HG03520 (cell line): Measurements from ENCODE around the gene JAZF1.

Experiments used
- ATAC-seq: cut with Tn5 transposase; IDR thresholded peaks from one replicate; pipeline ENCODE4 v1.9.1; 2021; ENCODE audit warnings: mild to moderate bottlenecking, moderate library complexity; ENCODE audit not compliant: unreplicated experiment

Gene JAZF1

DNA sequence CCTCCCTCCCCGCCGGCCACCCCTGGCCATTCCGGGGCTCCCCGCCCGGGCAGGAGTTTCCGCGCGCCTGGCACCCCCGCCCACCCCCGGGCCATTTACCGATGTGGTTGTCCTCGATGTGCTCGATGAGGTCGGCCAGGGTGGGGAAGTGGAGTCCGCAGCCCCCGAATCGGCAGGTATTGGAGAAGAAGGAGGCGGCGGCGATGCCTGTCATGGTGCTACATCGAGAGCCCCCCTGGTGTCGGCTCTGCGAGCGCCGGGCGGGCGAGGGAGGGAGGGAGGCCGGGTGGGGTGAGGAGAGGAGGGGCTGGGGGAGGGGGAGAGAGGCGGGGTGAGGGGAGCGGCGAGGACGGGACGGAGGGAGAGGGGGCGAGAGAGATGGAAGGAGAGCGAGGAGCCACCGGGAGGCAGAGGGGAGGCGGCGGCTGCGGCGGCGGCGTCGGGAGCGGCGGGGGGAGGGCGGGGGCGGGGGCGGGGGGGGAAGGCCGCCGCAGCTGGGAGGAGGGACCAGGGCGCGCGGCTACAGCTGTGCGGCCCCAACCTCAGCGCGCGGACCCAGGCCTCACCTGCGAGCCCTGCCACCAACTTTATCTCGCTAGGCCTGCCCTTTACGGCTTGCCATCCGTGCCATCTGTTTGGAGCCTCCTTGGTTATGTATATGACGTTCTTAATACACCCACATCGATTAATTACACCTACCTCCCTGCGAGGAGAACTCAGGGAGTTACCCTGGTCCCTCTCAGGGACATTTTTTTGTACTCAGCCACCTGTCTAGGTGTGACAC lies at the start of gene JAZF1:
Gene JAZF1, minus strand, starts transcription at position 432 of the 784 bp plus-strand sequence.
- ATAC-seq, result no peak

DNA sequence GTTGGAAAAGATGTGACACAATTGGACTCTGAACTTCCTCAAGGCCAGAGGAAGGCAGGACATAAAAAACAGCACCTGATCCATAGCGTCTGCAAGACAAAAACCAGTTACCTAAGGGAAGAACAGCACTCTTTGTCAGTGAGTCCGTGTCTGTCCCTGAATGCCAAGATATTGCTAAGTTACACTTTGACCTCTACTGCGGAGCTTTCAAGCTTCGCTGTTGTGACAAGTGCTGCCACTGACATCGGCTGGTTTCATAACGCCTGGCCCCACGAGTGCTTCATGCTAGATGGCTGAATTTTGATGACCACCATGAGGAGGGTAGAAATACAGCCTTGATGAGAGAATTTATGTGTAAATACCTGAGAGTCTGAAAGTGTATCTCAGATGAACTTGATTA lies 49.7 kb upstream of the JAZF1 start:
- ATAC-seq, result no peak

DNA sequence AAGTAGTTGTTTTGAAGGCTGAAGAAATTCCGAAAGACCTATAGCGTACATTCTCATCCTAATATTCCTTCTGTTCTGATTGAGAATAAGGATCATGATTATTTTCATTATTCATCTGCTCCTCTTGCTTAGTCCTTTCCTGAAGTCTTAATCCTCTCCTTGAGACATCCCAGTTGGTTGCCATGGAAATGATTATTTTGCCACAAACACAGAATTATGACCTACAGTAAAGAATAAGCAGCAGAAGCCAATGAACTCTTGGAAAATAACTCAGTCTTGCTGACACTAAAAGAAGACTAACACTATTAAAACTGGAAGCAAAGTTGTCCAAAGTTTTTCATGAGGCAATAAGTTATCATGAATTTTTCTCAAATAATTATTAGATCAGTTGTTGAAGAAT lies 47.8 kb upstream of the JAZF1 start:
- ATAC-seq, result no peak

- ATAC-seq, result no peak
These were observed 45.4 kb upstream of the JAZF1 start for GRCh38 chr7:28226003-28226402.

DNA sequence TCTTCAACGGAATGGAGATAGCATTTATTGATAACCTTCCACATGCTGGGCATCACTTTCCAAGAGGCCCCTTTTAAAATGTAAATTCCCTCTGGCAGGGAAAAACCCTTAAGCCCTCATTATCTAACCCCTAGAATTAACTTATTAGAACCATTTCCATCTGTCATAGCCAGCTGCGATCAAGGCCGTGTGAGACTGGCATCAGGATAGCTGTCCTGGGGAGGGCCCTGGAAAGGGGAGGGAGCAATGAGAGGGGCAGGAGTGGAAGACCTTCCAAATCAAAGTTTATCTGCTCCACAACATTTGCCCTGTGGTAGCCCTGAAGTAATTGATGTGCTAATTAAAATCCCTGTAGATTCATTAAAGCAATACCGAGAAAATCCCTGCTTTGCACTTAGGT lies 45.0 kb upstream of the JAZF1 start:
- no peak for ATAC-seq

DNA sequence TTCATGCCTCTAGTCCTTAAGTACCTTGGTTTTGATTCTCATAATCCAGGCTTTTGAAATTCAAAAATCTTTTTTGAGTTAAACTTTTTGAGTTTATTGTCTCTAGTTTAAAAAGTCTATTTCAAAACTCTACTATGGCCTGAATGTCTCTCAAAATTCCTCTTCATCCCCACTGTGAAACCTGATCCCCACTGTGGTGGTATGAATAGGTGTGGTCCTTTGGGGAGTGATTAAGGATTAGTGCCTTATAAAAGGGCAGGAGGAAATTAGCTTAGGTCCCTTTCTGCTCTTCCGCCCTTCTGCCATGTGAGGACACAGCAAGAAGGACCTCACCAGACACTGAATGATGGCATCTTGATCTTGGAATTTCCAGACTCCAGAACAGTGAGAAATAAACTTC lies 44.1 kb upstream of the JAZF1 start:
- ATAC-seq, result no peak

DNA sequence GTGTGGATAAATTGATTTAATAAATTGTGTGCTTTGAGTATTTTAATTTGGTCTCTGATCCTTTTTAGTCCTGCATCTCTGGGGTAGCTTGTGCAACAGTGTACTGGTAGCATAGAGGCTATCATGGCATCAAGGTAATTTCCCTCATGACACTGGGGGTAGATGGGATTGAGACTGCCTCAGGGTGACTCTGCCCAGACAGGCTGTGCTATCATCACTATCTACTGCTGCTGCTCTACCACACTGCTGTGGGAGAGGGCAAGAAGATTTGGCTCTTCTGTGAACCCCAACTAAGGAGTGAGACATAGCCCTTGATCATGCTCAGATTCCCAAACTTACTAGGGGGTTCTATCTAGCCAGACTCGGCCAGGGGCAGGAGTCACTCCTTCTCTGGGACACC lies 43.6 kb upstream of the JAZF1 start:
- no peak for ATAC-seq

DNA sequence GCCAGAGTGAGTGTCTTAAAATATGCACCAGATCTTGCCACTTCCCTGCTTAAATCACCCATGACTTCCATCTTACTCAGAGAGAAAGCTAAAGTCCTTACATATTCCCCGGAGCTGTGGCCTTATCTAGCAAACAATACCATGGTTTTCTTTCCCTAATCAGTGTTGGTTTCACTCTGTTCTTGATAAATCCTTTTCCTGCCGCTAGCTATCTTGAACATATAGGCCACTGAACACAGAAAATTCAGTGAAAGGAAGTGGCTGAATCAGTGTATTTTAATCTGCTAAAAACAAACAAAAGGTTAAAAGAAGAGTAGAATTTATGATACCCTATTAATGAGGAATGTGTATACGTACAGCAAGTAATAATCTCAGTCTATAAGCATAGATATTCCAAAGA lies 42.0 kb upstream of the JAZF1 start:
- ATAC-seq, result no peak

- no peak for ATAC-seq
These were observed 39.2 kb upstream of the JAZF1 start for GRCh38 chr7:28219793-28220192.

DNA sequence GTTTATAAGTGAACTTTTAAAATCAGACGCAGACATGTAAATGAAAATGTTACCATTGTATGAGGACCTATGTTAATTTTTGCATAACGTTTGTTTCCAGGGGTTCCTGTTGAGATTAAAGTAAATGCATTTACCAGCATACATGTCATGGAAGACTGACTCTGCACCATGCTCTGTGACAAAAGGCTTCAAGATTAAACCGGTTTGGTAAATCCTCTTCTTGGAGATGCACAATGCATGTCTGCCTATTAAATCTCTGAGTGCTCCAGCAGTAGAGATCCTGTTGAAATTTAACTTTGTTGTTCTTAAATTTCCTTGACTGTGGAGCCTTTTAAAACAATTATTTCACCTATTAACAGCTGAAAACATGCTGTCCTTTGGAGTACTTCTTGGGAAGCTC lies 36.5 kb upstream of the JAZF1 start:
- no peak for ATAC-seq

DNA sequence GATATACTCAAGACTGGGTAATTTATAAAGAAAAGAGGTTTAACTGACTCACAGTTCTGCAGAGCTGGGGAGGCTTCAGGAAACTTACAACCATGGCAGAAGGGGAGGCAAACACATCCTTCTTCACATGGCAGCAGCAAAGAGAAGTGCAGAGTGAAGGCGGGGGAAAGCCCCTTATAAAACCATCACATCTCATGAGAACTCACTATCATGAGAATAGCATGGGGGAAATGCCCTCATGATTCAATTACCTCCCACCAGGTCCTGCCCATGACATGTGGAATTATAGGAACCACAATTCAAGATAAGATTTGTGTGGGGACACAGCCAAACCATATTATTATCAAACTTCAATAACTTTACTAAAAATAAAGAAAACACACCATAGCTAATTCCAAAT lies 30.4 kb upstream of the JAZF1 start:
- no peak for ATAC-seq

- no peak for ATAC-seq
These were observed 27.9 kb upstream of the JAZF1 start for GRCh38 chr7:28208506-28208905.

- ATAC-seq, result peak; percentile 55
These were observed 27.0 kb upstream of the JAZF1 start for GRCh38 chr7:28207486-28208158.

DNA sequence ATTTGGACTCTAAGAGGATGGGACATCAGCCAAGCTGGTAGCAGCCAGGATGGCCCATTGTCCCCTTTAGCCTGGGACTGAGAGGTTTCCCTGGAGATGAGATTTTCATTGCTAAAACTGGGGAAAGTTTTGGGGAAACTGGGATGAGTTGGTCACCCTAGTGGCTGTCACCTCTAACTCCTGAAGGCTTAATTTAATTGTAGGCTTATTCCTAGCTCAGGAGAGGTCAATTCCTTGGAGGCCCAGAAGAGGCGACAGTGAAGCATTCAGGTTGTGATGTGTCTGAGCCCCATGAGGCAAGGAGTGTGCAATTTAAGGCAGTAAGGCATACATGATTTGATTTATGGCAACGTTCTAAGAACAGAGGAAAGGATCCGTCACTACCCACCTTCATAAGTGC lies 24.9 kb upstream of the JAZF1 start:
- ATAC-seq, result no peak

DNA sequence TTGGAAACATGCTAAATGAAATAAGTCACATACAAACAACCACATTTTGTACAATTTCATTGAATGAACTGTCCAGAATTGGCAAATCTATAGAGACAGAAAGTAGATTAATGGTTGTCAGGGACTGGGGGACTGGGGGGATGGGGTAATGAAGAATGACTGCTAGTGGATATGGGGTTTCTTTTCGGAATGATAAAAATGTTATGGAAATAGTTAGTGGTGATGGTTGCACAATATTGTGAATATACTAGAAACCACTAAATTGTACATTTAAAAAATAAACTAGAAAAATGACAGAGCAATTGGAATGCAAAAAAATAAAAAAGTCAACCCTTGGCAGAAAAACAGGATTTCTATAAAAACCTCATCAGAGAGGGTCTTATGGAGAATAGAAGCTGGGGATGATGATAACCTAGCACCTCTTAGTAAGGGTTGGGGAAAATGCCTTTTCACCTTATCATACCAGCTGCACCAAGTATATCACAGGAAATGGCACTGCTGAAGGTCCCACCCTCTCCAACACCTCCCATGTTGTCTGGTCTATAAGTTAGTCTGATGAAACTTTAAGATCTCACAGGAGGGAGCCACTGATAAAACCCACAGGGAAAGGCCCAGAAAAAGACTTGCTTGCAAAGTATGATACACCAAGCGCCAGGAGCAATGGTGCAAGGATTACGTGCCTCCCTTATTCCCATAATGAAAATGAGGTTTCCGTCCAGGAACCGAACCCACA lies 23.1 kb upstream of the JAZF1 start:
- no peak for ATAC-seq

DNA sequence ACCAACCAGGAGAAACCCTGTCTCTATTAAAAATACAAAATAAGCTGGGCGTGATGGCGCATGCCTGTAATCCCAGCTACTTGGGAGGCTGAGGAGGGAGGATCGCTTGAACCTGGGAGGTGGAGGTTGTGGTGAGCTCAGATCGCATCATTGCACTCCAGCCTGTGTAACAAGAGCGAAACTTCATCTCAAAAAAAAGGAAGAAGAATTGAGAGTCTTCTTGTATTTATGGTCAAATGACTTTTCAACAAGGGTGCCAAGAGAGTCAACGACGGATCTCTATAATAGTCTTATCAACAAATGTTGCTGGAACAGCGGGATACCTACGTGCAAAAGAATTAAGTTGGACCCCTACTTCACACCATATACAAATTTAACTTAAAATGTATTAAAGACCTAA lies 21.6 kb upstream of the JAZF1 start:
- ATAC-seq, result no peak

DNA sequence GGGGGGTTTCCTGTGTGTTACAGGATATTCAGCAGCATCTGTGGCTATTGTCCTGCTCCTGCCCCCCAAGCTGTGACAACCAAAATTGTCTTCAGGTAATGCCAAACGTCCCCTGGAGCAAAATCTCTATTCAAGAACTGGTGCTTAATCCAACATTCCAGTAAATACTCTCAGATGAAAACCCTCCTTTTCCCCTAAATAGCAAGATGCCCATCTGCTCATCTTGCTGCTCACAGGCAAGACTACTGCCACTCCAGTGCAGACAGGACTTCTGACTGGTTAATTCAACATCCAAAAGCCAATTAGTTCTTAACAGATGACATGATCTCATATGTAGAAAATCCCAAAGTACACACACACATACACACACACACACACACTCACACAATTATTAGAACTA lies 20.5 kb upstream of the JAZF1 start:
- no peak for ATAC-seq

- ATAC-seq, result no peak
These were observed 20.0 kb upstream of the JAZF1 start for GRCh38 chr7:28200598-28200997.

DNA sequence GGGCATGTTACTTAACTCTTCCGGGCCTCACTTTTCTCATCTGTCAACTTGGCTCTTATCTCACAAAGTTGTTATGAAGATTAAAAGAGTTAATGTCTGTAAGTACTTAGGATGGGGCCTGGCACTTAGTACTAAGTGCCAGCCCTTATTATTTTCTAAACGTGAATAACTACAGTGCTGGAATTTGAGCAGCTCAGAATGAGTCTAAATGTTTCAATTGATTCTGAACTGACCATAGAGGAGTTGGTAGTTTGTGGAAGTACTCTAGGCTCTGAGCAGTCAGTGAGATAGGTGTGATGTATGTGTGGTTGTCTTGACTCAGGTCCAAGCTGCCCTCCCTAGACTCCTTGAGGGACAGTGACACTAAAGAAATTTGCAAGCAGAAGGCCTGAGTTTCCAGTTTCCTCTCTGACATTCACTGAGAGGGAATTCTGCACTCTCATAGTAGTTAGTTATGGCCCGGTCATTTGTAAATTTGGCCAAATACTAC lies 18.5 kb upstream of the JAZF1 start:
- no peak for ATAC-seq

DNA sequence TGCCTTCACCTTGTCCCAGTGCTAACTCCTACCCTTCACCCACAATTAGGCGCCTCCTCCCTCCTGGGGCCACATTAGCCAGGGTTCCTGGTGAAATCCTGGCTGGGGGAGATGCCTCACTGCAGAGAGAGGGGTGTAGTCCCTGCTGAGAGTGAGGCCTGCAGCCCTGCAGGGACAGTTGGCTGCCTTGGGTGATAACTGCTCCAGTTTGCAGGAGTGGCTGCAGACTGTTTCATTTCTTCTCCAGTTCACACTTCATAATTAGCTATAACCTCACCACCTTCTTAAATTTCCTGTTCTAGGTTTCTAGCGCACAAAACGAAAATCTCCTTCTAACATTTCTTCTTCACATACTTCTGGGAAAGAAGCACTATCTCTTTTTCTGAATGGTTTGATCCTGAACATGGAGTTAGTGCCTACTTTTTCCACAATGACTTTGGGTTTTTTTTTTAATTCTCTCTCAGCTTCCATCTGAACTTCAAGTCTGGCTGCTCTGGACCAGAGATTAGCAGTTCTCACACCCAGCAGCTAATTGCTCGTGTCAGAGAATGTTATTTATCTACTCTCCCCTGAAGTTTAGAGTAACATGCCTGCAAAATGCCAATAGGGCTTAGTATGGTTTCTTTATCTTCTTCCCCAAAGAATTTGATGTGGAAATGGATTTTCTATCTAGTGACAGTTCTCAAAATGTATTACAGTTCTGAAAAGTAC lies 15.5 kb upstream of the JAZF1 start:
- no peak for ATAC-seq
